H1 (cell line): ENCODE measurements around the gene SND1. TPM values are rescaled to one million over a fixed set of nuclear protein-coding genes. Genes with fewer than 3 reads are reported as not detected.
A peak's percentile ranks its signal among the peaks of the same experiment; 100 is the strongest.

ENCODE experiments used
- CTCF ChIA-PET: fragments of 300-600 bp; sonication (Branson Sonifier 250); formaldehyde crosslinking; loops from one replicate; lab custom pipeline; 2021; ENCODE audit not compliant: partially characterized antibody; lab: Charles Lee
- POLR2A ChIA-PET: fragments of 300-600 bp; sonication (Branson Sonifier 250); formaldehyde crosslinking; loops from one replicate; lab custom pipeline; 2021; ENCODE audit warnings: inconsistent platforms; ENCODE audit not compliant: partially characterized antibody; lab: Charles Lee
- DNase-seq, 2 experiments: peaks; one replicate each; pipeline versions ENCODE4 v3.0.0 to v3.0.0-alpha.2; 2010 to 2022; ENCODE audit warnings: low spot score in 2 of 2, low read depth in 1 of 2, mixed read lengths in 1 of 2
- FAIRE-seq: peaks from 2 replicates; lab custom pipeline; 2011; peaks lifted over from hg19 to GRCh38; lab: Jason Lieb, UNC
- H2AFZ ChIP-seq: 2 replicates; pipeline ENCODE4 v1.8.1; 2012; ENCODE audit warnings: low read length, inconsistent platforms
- H2AK5ac ChIP-seq: 2 replicates; pipeline ENCODE4 v1.6.1; 2013; ENCODE audit warnings: low read depth, low read length
- H2BK120ac ChIP-seq: replicated peaks from 2 replicates; pipeline ENCODE3; 2013; ENCODE audit warnings: low read depth, low read length, inconsistent platforms
- H2BK12ac ChIP-seq: 2 replicates; pipeline ENCODE4 v1.6.1; 2013; ENCODE audit warnings: low read depth, low read length
- H2BK15ac ChIP-seq: 2 replicates; pipeline ENCODE4 v1.6.1; 2013; ENCODE audit warnings: low read length
- H2BK20ac ChIP-seq: 2 replicates; pipeline ENCODE4 v1.6.1; 2013; ENCODE audit warnings: low read length
- H2BK5ac ChIP-seq: 2 replicates; pipeline ENCODE4 v1.6.1; 2013; ENCODE audit warnings: low read depth, low read length
- H3K14ac ChIP-seq: 2 replicates; pipeline ENCODE4 v1.6.1; 2013; ENCODE audit warnings: inconsistent platforms; ENCODE audit not compliant: insufficient read length
- H3K18ac ChIP-seq: 2 replicates; pipeline ENCODE4 v1.6.1; 2013; ENCODE audit warnings: low read length; ENCODE audit errors: extremely low read depth
- H3K23ac ChIP-seq: 2 replicates; pipeline ENCODE4 v1.6.1; 2013; ENCODE audit warnings: inconsistent platforms; ENCODE audit not compliant: insufficient read length
- H3K23me2 ChIP-seq: 2 replicates; pipeline ENCODE4 v1.6.1; 2013; ENCODE audit warnings: low read depth, low read length
- H3K27ac ChIP-seq: 2 replicates; pipeline ENCODE4 v1.6.1; 2011; ENCODE audit warnings: low read depth, low read length, inconsistent platforms
- H3K27me3 ChIP-seq, 4 experiments: replicated peaks in 1 of 4; 1 replicate in 1 of 4; 2 replicates in 3 of 4; pipeline versions ENCODE4 v1.6.1 to v1.8.1; 2011 to 2013; ENCODE audit warnings: low read length in 3 of 4, mild to moderate bottlenecking in 3 of 4, inconsistent platforms in 2 of 4, mixed read lengths in 2 of 4, moderate library complexity in 1 of 4; ENCODE audit not compliant: control insufficient read depth in 3 of 4, insufficient read depth in 3 of 4; ENCODE audit errors: extremely low read depth in 1 of 4
- H3K36me3 ChIP-seq, 4 experiments: 2 replicates each; pipeline versions ENCODE4 v1.6.1 to v1.8.1; 2011 to 2013; ENCODE audit warnings: mild to moderate bottlenecking in 4 of 4, low read length in 3 of 4, moderate library complexity in 2 of 4, control low read depth in 1 of 4, inconsistent platforms in 1 of 4; ENCODE audit not compliant: insufficient read depth in 4 of 4, control insufficient read depth in 2 of 4
- H3K4ac ChIP-seq: replicated peaks from 2 replicates; pipeline ENCODE3; 2013; ENCODE audit warnings: low read length, low read depth, mixed read lengths, inconsistent platforms; ENCODE audit not compliant: insufficient read length
- H3K4me1 ChIP-seq, 4 experiments: replicated peaks in 1 of 4; 1 replicate in 1 of 4; 2 replicates in 3 of 4; pipeline versions ENCODE4 v1.6.1 to v1.8.1; 2011 to 2013; ENCODE audit warnings: low read length in 3 of 4, inconsistent platforms in 2 of 4, mixed read lengths in 1 of 4; ENCODE audit not compliant: insufficient read depth in 4 of 4, control insufficient read depth in 3 of 4
- H3K4me2 ChIP-seq, 2 experiments: 2 replicates each; pipeline versions ENCODE4 v1.6.1 to v1.8.1; 2011 to 2013; ENCODE audit warnings: low read depth in 2 of 2, low read length in 2 of 2, control low read depth in 1 of 2, inconsistent platforms in 1 of 2, mild to moderate bottlenecking in 1 of 2; ENCODE audit not compliant: insufficient read depth in 1 of 2
- H3K4me3 ChIP-seq, 4 experiments: fragments of 200-600, 300-600 bp in 1 of 4; sonication (generic), shearing (Covaris generic), sonication (Bioruptor Twin) in 1 of 4; 2 replicates each; pipeline versions ENCODE4 v1.5.1 to v1.8.1; 2011 to 2016; ENCODE audit warnings: low read length in 4 of 4, low read depth in 3 of 4, control low read depth in 2 of 4, inconsistent platforms in 2 of 4, mild to moderate bottlenecking in 2 of 4, mixed read lengths in 1 of 4, moderate library complexity in 1 of 4; ENCODE audit not compliant: insufficient read depth in 2 of 4; ENCODE audit errors: extremely low read depth in 1 of 4
- H3K56ac ChIP-seq: replicated peaks from 2 replicates; pipeline ENCODE3; 2013; ENCODE audit warnings: low read depth, mild to moderate bottlenecking, mixed read lengths, low read length, inconsistent platforms; ENCODE audit not compliant: insufficient read length
- H3K79me1 ChIP-seq: 2 replicates; pipeline ENCODE4 v1.6.1; 2013; ENCODE audit warnings: low read depth, low read length, control low read depth
- H3K79me2 ChIP-seq, 2 experiments: 2 replicates each; pipeline versions ENCODE4 v1.6.1 to v1.8.1; 2012 to 2013; ENCODE audit warnings: low read length in 2 of 2, mild to moderate bottlenecking in 2 of 2, inconsistent platforms in 1 of 2; ENCODE audit not compliant: insufficient read depth in 2 of 2, control insufficient read depth in 1 of 2
- H3K9ac ChIP-seq, 4 experiments: replicated peaks in 1 of 4; 1 replicate in 1 of 4; 2 replicates in 3 of 4; pipeline versions ENCODE4 v1.6.1 to v1.8.1; 2011 to 2013; ENCODE audit warnings: low read depth in 3 of 4, low read length in 3 of 4, control low read depth in 2 of 4, mild to moderate bottlenecking in 2 of 4, moderate library complexity in 2 of 4, inconsistent platforms in 1 of 4; ENCODE audit errors: extremely low read depth in 1 of 4
- H3K9me3 ChIP-seq, 2 experiments: 2 replicates each; pipeline versions ENCODE4 v1.6.1 to v1.8.1; 2012 to 2013; ENCODE audit warnings: mild to moderate bottlenecking in 2 of 2, moderate library complexity in 2 of 2, control low read depth in 1 of 2, inconsistent platforms in 1 of 2, low read depth in 1 of 2, low read length in 1 of 2, mixed read lengths in 1 of 2; ENCODE audit not compliant: insufficient read depth in 2 of 2
- H4K20me1 ChIP-seq, 2 experiments: replicated peaks in 1 of 2; 2 replicates each; pipeline versions ENCODE3 to v1.8.1; 2011 to 2013; ENCODE audit warnings: inconsistent platforms in 2 of 2, low read length in 2 of 2, mild to moderate bottlenecking in 1 of 2; ENCODE audit not compliant: insufficient read depth in 2 of 2, control insufficient read depth in 1 of 2
- H4K5ac ChIP-seq: 2 replicates; pipeline ENCODE4 v1.6.1; 2013; ENCODE audit warnings: low read length, low read depth, mixed read lengths, inconsistent platforms; ENCODE audit not compliant: insufficient read length
- H4K8ac ChIP-seq: 2 replicates; pipeline ENCODE4 v1.8.0; 2013; ENCODE audit warnings: mild to moderate bottlenecking, moderate library complexity, low read length, inconsistent platforms; ENCODE audit not compliant: insufficient read depth; ENCODE audit errors: extremely low read depth
- H4K91ac ChIP-seq: replicated peaks from 2 replicates; pipeline ENCODE3; 2013; ENCODE audit warnings: low read length, mixed read lengths, inconsistent platforms; ENCODE audit not compliant: insufficient read length
- CHD1 ChIP-seq: IDR thresholded peaks from 2 replicates; pipeline ENCODE4 v1.6.1; 2012; ENCODE audit warnings: low read depth, low read length, improper control_type of control experiment
- KDM4A ChIP-seq: IDR thresholded peaks from one replicate; pipeline ENCODE4 v1.7.1; 2012; ENCODE audit warnings: low read depth, mild to moderate bottlenecking, moderate library complexity, low read length, inconsistent platforms; ENCODE audit not compliant: severe bottlenecking
- MAFK ChIP-seq: IDR thresholded peaks from 2 replicates; pipeline ENCODE4 v1.6.1; 2012; ENCODE audit warnings: low read depth, mild to moderate bottlenecking, improper control_type of control experiment, low read length
- NANOG ChIP-seq: IDR thresholded peaks from 2 replicates; pipeline ENCODE4 v1.6.1; 2011; ENCODE audit warnings: low read length, low read depth, mild to moderate bottlenecking, inconsistent platforms; ENCODE audit not compliant: insufficient read depth, poor library complexity, severe bottlenecking
- RAD21 ChIP-seq, 2 experiments: IDR thresholded peaks in 1 of 2; conservative IDR thresholded peaks in 1 of 2; 2 replicates each; pipeline ENCODE4 v1.6.1; 2011; ENCODE audit warnings: low read depth in 2 of 2, low read length in 2 of 2, improper control_type of control experiment in 1 of 2, inconsistent platforms in 1 of 2, mild to moderate bottlenecking in 1 of 2, moderate library complexity in 1 of 2
- RFX5 ChIP-seq: IDR thresholded peaks from 2 replicates; pipeline ENCODE4 v1.6.1; 2011; ENCODE audit warnings: low read depth, low read length, improper control_type of control experiment, borderline replicate concordance
- SAP30 ChIP-seq: fragments of 300-600 bp; sonication (generic); IDR thresholded peaks from 2 replicates; pipeline ENCODE4 v1.7.1; 2012; ENCODE audit warnings: low read length, moderate library complexity, mild to moderate bottlenecking, inconsistent platforms; ENCODE audit not compliant: insufficient read depth, insufficient replicate concordance
- TAF7 ChIP-seq: optimal IDR thresholded peaks from 2 replicates; pipeline ENCODE3; 2011; ENCODE audit warnings: low read depth, mild to moderate bottlenecking, inconsistent platforms, low read length, moderate library complexity, borderline replicate concordance
- TBP ChIP-seq: IDR thresholded peaks from 2 replicates; pipeline ENCODE4 v1.6.1; 2011; ENCODE audit warnings: low read depth, low read length, improper control_type of control experiment
- TEAD4 ChIP-seq: IDR thresholded peaks from 2 replicates; pipeline ENCODE4 v1.6.1; 2012; ENCODE audit warnings: low read depth, low read length, inconsistent platforms, mixed read lengths
- WGBS, 2 experiments: shearing (Covaris generic) in 1 of 2; methylation state at CpG; one replicate each; pipeline versions ENCODE4 v1.1.6 to v1.1.7; 2013 to 2015; ENCODE audit warnings: low lambda C conversion rate in 2 of 2, mixed read lengths in 2 of 2, inconsistent platforms in 1 of 2, low coverage in 1 of 2, missing lambda C conversion rate in 1 of 2; ENCODE audit not compliant: insufficient replicate concordance in 2 of 2, insufficient coverage in 1 of 2, insufficient read length in 1 of 2; ENCODE audit errors: extremely low coverage in 1 of 2, missing lambda C conversion rate in 1 of 2; 5-methylcytosine and 5-hydroxymethylcytosine counted together
- polyA plus RNA-seq, 7 experiments: library from polyadenylated mRNA; depleted of rRNA in 3 of 7; stranded (reverse) in 5 of 7; unstranded in 2 of 7; fragments of >200 nt in 5 of 7; fragments of 200-250 nt in 2 of 7; gene quantifications; 1 replicate in 5 of 7; 2 replicates in 1 of 7; 4 replicates in 1 of 7; pipeline versions ENCODE4 v1.2.1 to v1.2.3, GENCODE V29; 2011 to 2013; ENCODE audit warnings: missing spikeins in 2 of 7, mixed read lengths in 2 of 7
- total RNA-seq: library from RNA; stranded (reverse); fragmentation: NEBNext Ultra II Directional; extraction: Animal tissue kit (Norgen Biotek cat#: 25700); gene quantifications from 2 replicates; pipeline ENCODE4 v1.2.1, GENCODE V29; 2021
- TF ChIP-seq, protein P1 (sequence below), 3 experiments: IDR thresholded peaks; 1 replicate in 2 of 3; 2 replicates in 1 of 3; pipeline versions ENCODE4 v1.5.1 to v1.6.1; 2011; ENCODE audit warnings: low read length in 3 of 3, mild to moderate bottlenecking in 3 of 3, inconsistent platforms in 2 of 3, low read depth in 1 of 3, moderate library complexity in 1 of 3; ENCODE audit not compliant: insufficient read depth in 1 of 3; ENCODE audit errors: control extremely low read depth in 1 of 3

Gene SND1
- total and polyA plus RNA-seq, 2 of the 8 experiments (the other 6 are each of a cell fraction or from before 2014, with no cell fraction given): 122 to 290 TPM

DNA sequence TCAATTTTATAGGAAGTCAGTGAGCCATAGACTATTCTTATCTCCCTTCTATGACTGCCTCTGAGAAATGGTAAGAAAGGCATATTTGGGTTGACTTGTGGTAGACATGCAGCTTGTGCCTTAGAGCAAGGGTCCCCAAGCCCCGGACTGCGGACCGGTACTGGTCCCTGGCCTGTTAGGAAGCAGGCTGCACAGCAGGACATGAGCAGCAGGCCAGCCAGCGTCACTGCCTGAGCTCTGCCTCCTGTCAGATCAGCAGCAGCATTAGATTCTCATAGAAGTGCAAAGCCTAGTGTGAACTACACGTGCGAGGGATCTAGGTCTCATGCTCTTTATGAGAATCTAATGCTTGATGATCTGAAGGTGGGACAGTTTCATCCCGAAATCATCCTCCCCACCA, 180.6 kb downstream of the SND1 start:
- Histone ChIP-seq H3K27ac (no peak overlapping the region), H4K20me1 (peaks cover 2 to 10% of the 10 kb centered on the region in 2 experiments), H3K23ac (no peak overlapping the region), H3K18ac (no peak overlapping the region), H3K14ac (no peak overlapping the region), H3K4me3 (no peak overlapping the region), H3K79me1 (peaks cover 2% of the 10 kb centered on the region; the same call in 1 of the 2 replicates), H3K4me1 (no peaks in the 10 kb centered on the region; a peak in 1 of 7 replicates), H2BK15ac (no peak overlapping the region), H2AFZ (no peak overlapping the region), H2BK5ac (no peak overlapping the region), H3K4me2 (no peak overlapping the region), H4K8ac (no peak overlapping the region), H3K4ac (no peak overlapping the region), H2AK5ac (no peak overlapping the region), H3K23me2 (no peaks in the 10 kb centered on the region; the same call in 1 of the 2 replicates), H4K91ac (no peak overlapping the region), H3K56ac (no peak overlapping the region), H2BK120ac (no peak overlapping the region), H3K9ac (0 out of 7 replicates have a peak overlapping the region, but pooled peaks of 1 of the 4 experiments have one; percentile 27), H3K79me2 (peaks cover 0 to 34% of the 10 kb centered on the region in 2 experiments; a peak in 3 of 4 replicates), H2BK12ac (no peak overlapping the region), H3K27me3 (no peaks in the 10 kb centered on the region), H4K5ac (no peak overlapping the region), H3K9me3 (no peaks in the 10 kb centered on the region), H2BK20ac (no peak overlapping the region), H3K36me3 (peaks cover 0 to 8% (median 0%) of the 10 kb centered on the region in 4 experiments; a peak in 1 of 8 replicates)
- FAIRE-seq: no peak
- DNase-seq: no peak
- ChIA-PET CTCF (no interaction called here), POLR2A (no interaction called here)
- 92% methylated on average over 7 of the region's 7 CpGs; no CpG with 5 or more reads in 1 of the 2 experiments for WGBS, 2 experiments
- TF ChIP-seq, protein P1, sequence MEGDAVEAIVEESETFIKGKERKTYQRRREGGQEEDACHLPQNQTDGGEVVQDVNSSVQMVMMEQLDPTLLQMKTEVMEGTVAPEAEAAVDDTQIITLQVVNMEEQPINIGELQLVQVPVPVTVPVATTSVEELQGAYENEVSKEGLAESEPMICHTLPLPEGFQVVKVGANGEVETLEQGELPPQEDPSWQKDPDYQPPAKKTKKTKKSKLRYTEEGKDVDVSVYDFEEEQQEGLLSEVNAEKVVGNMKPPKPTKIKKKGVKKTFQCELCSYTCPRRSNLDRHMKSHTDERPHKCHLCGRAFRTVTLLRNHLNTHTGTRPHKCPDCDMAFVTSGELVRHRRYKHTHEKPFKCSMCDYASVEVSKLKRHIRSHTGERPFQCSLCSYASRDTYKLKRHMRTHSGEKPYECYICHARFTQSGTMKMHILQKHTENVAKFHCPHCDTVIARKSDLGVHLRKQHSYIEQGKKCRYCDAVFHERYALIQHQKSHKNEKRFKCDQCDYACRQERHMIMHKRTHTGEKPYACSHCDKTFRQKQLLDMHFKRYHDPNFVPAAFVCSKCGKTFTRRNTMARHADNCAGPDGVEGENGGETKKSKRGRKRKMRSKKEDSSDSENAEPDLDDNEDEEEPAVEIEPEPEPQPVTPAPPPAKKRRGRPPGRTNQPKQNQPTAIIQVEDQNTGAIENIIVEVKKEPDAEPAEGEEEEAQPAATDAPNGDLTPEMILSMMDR (IDR thresholded peaks at IDR 0.05; ENCODE audit: control extremely low read depth in 1 of 3, insufficient read depth in 1 of 3, low read depth in 1 of 3, low read length in 3 of 3): no peak
- TF ChIP-seq TEAD4 (no peak), TBP (no peak), SAP30 (no peak), NANOG (no peak), RAD21 (IDR thresholded peaks at IDR 0.05 in 1 of 2, conservative IDR thresholded peaks at IDR 0.05 in 1 of 2; ENCODE audit: low read depth in 2 of 2, low read length in 2 of 2) (no peak), KDM4A (no peak), MAFK (no peak), CHD1 (no peak), TAF7 (no peak), RFX5 (no peak)
